ACC112 (cell line): ENCODE data around the gene TUBB3.

Source experiments
- H2AFZ ChIP-seq: fragments of 200-600 bp; sonication (generic); one replicate; pipeline ENCODE4 v1.6.0; 2017; ENCODE audit warnings: antibody characterized with exemption, low read length; ENCODE audit not compliant: unreplicated experiment
- H3K27ac ChIP-seq: fragments of 200-600 bp; sonication (generic); 2 replicates; pipeline ENCODE4 v1.5.1; 2014; ENCODE audit warnings: low read depth, mild to moderate bottlenecking, antibody characterized with exemption, low read length, moderate library complexity
- H3K27me3 ChIP-seq: fragments of 200-600 bp; sonication (generic); 2 replicates; pipeline ENCODE4 v1.6.1; 2014; ENCODE audit warnings: mild to moderate bottlenecking, antibody characterized with exemption, low read length, moderate library complexity, mixed read lengths; ENCODE audit not compliant: insufficient read depth
- H3K36me3 ChIP-seq: fragments of 200-600 bp; sonication (generic); 2 replicates; pipeline ENCODE4 v1.6.1; 2016; ENCODE audit warnings: mild to moderate bottlenecking, antibody characterized with exemption, low read length, moderate library complexity, mixed read lengths; ENCODE audit not compliant: insufficient read depth
- H3K4me1 ChIP-seq: fragments of 200-600 bp; sonication (generic); one replicate; pipeline ENCODE4 v1.6.1; 2016; ENCODE audit warnings: low read length, mixed read lengths; ENCODE audit not compliant: insufficient read depth, unreplicated experiment, control insufficient read depth
- H3K4me3 ChIP-seq: fragments of 200-600 bp; sonication (generic); 2 replicates; pipeline ENCODE4 v1.5.1; 2014; ENCODE audit warnings: mild to moderate bottlenecking, low read depth, low read length
- H3K79me2 ChIP-seq: fragments of 200-600 bp; sonication (generic); one replicate; pipeline ENCODE4 v1.6.0; 2016; ENCODE audit warnings: low read length; ENCODE audit not compliant: control insufficient read depth, unreplicated experiment, insufficient read depth

The TUBB3 gene

DNA sequence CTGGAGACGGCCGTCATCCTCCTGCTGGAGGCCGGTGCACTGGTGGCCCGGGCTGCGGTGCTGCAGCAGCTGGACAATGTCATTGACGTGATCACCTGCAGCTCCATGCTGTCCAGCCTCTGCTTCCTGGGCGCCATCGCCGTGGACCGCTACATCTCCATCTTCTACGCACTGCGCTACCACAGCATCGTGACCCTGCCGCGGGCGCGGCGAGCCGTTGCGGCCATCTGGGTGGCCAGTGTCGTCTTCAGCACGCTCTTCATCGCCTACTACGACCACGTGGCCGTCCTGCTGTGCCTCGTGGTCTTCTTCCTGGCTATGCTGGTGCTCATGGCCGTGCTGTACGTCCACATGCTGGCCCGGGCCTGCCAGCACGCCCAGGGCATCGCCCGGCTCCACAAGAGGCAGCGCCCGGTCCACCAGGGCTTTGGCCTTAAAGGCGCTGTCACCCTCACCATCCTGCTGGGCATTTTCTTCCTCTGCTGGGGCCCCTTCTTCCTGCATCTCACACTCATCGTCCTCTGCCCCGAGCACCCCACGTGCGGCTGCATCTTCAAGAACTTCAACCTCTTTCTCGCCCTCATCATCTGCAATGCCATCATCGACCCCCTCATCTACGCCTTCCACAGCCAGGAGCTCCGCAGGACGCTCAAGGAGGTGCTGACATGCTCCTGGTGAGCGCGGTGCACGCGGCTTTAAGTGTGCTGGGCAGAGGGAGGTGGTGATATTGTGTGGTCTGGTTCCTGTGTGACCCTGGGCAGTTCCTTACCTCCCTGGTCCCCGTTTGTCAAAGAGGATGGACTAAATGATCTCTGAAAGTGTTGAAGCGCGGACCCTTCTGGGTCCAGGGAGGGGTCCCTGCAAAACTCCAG, 3.4 kb upstream of the TUBB3 start:
- Histone ChIP-seq H3K4me1 (peaks cover 43% of the 10 kb centered on the region), H3K27ac (peak overlapping the region; percentile 92), H3K27me3 (no peaks in the 10 kb centered on the region), H3K4me3 (no peak overlapping the region), H2AFZ (no peak overlapping the region), H3K79me2 (peaks cover 20% of the 10 kb centered on the region), H3K36me3 (no peaks in the 10 kb centered on the region)

DNA sequence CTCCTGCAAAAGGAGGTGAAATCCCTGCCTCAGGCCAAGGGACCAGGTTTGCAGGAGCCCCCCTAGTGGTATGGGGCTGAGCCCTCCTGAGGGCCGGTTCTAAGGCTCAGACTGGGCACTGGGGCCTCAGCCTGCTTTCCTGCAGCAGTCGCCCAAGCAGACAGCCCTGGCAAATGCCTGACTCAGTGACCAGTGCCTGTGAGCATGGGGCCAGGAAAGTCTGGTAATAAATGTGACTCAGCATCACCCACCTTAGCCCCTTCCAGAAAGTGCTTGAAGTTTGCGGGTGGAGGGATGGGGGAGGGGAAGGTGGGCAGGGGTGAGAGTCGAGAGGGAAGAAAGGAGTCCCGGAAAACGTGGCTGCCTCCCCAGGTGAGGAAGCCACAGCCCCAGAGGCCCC, 2.4 kb upstream of the TUBB3 start:
- Histone ChIP-seq H3K27ac (peak overlapping the region; percentile 92), H3K27me3 (no peaks in the 10 kb centered on the region), H3K4me1 (peaks cover 50% of the 10 kb centered on the region), H2AFZ (no peak overlapping the region), H3K79me2 (peaks cover 24% of the 10 kb centered on the region), H3K36me3 (no peaks in the 10 kb centered on the region), H3K4me3 (peak overlapping the region; percentile 94; the same call in 1 of the 2 replicates)

DNA sequence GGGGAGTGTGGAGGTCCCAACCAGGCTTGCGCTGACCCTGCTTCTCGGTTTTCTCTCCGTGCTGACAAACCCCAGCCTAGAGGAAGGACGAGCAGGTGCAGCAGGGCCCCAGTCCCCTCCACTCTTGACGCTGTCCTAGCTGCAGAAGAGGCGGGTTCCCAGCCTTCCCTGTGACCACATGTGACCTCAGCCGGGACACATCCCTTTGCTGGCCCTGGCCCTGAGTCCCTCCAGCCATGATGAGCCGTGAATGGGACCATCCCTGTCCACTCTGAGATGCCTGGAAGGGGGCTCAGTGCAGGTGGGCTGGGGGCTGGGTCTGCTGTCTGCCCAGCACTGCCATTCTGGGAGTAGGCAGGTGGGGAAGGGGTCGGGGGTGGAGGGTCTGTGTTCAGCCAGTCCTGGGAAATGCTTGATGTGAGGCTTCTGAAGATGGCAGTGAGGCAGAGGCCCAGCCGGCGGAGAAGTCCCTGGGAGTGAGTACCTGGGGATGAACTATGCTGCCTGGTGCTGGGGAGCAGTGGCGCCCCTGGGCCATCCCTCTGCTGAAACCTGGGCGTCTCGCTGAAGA, 1.9 kb upstream of the TUBB3 start:
- peaks cover 50% of the 10 kb centered on the region for H3K4me1 ChIP-seq
- H3K4me3 ChIP-seq, result peak overlapping the region; percentile 94
- peak overlapping the region; percentile 92 for H3K27ac ChIP-seq

DNA sequence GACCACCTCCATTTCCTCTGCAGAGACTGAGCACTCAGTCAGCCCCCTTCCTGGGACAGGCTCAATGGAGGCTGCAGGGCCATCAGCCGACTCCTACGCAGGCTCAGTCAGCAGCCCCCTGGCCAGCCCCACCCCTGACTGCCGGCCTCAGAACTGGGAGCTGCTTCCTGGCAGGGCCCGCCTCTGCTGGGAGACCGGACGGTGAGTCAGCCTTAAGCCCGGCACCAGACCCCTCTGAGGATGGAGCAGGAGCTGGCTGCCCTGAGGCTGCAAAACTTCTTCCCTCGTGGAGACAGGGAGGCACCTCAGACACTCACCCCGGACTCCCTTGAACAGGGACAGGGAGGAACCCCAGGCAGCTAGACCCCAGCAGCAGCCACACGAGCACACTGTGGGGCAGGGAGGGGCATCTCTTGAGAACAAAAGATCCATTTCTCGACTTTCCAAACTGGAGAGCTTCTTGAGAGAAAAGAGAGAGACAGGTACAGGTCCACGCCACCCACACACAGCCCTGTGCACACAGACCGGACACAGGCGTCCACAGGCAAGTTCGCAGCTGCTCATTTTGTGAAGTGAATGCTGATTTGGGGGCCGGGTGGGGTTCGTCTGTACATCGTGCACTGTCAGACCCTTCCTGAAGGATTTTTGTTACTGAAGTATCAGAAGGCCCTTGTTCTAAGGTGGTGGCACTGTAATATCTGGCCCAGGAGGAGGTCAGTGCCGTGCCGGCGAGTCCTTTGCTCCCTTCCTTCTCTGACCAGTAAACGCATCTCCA, 1.3 kb upstream of the TUBB3 start:
- peak overlapping the region; percentile 92 for H3K27ac ChIP-seq
- peak overlapping the region; percentile 94 for H3K4me3 ChIP-seq
- H3K36me3 ChIP-seq, result no peaks in the 10 kb centered on the region
- H3K79me2 ChIP-seq, result peaks cover 27% of the 10 kb centered on the region
- H3K27me3 ChIP-seq, result no peaks in the 10 kb centered on the region
- H3K4me1 ChIP-seq, result peaks cover 50% of the 10 kb centered on the region
- H2AFZ ChIP-seq, result no peak overlapping the region

More for the DNA sequence above, 1.9 kb upstream of the TUBB3 start:
- peaks cover 27% of the 10 kb centered on the region for H3K79me2 ChIP-seq
- no peaks in the 10 kb centered on the region for H3K36me3 ChIP-seq
- no peak overlapping the region for H2AFZ ChIP-seq
- H3K27me3 ChIP-seq, result no peaks in the 10 kb centered on the region

DNA sequence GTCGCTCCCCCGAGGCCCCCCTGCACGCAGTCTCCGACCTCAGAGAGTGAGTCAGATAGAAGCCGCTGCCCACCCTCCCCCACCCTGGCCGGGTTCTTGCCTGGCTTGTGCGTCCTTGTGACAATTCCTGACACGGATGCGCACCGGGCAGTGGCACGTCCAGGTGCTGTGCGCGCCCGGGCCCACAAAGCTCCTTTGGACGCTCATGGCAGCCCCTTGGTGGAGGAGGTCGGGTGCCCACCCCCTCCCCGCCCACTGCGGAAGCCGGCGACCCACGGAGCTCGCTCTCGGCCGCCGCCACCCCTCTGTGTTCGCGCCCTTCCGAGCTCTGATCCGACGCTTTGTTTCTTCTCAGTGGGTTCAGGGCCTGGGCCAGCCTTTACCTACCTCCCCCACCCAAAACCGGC, 662 bp upstream of the TUBB3 start:
- peak overlapping the region; percentile 94 for H3K4me3 ChIP-seq
- H3K4me1 ChIP-seq, result peaks cover 50% of the 10 kb centered on the region
- H2AFZ ChIP-seq, result peak overlapping the region; percentile 29
- H3K27me3 ChIP-seq, result no peaks in the 10 kb centered on the region
- peaks cover 29% of the 10 kb centered on the region for H3K79me2 ChIP-seq
- peaks cover 1% of the 10 kb centered on the region for H3K36me3 ChIP-seq
- H3K27ac ChIP-seq, result peak overlapping the region; percentile 92

DNA sequence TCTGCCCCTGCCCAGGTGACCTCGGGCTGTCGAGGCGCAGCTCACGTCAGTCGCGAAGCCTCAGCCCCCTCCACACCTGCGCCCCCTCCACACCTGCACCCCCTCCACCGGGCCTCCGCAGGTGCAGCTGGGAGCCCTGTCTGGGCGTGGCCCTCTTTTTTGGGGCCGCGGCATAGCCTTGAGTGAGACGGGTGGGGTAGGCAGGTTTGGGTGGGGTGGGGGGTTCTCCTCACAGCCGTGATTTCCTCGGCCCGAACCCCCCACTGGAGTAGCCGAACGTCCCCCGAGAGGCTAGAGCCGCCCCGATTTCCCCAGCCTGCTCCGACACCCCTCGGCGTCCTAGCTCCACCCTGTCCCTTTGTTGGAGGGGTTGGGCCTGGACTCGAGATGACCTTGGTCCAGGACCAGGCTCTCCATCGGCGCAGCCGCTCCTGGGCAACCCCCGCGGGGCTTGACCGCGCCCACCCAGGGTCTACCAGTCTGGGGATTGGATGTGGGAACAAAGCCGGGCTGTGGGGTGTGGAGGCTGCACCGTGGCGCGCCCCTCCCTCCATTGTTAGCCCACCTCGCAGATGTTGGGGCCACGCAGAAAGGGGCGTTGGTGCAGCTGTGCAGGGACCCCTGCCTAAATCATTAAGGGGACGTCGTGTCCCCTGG, 626 bp downstream of the TUBB3 start:
- Histone ChIP-seq H3K27ac (no peak overlapping the region), H3K4me1 (peaks cover 41% of the 10 kb centered on the region), H3K79me2 (peaks cover 32% of the 10 kb centered on the region), H3K4me3 (peak overlapping the region; percentile 94), H2AFZ (no peak overlapping the region), H3K36me3 (peaks cover 3% of the 10 kb centered on the region), H3K27me3 (no peaks in the 10 kb centered on the region)

DNA sequence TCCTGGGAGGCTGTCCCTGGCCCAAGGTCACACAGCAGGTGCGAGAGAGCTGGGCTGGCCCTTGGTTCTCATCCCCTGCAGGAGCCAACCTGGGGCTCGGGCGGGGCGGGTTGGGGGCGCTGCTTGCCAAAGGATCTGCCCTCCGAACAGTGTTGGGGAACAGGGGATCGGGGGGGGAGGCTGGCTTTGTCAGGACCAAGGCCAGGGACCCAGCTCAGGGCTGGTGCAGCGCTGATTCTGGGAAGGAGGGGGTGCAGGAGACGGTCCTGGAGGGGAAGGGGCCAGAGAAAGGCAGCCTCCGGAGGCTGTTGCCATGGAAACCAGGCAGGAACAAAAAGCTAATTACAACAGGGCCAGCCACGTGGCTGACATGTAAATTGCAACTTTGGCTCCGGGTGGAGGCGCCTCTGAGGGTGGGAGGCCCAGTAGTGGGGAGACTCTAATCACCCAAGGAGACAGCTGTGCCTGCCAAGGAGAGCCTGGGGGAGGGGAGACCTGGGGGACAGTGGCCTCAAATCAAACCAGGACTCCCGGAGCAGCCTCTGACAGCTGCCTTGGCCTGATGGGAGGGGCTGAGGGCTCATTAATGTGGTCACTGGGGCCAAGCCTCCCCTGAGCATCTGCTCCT, 1.3 kb downstream of the TUBB3 start:
- Histone ChIP-seq H3K79me2 (peaks cover 27% of the 10 kb centered on the region), H3K27me3 (no peaks in the 10 kb centered on the region), H3K4me1 (peaks cover 36% of the 10 kb centered on the region), H3K4me3 (peak overlapping the region; percentile 94), H3K27ac (no peak overlapping the region), H2AFZ (no peak overlapping the region), H3K36me3 (peaks cover 7% of the 10 kb centered on the region)

DNA sequence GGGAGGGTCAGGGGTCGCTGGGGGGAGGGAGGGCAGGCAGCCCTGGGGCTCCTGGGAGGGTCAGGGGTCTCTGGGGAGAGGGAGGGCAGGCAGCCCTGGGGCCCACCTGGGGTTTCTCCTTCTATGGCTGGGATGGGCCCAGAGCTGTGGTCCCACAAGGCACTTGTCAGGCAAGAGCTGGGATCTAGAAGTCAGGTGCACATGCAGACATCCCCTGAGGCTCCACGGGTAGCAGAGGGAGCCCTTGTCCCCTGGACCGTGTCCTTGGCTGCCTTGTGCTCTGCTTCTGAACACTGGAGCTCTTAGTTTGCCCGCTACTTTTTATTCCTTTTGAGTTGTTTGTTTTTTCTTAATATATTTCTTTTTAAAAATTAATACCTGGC, 1.8 kb downstream of the TUBB3 start:
- H3K36me3 ChIP-seq, result peaks cover 8% of the 10 kb centered on the region
- peaks cover 26% of the 10 kb centered on the region for H3K79me2 ChIP-seq
- H3K4me1 ChIP-seq, result peaks cover 31% of the 10 kb centered on the region
- H2AFZ ChIP-seq, result no peak overlapping the region
- no peaks in the 10 kb centered on the region for H3K27me3 ChIP-seq
- peak overlapping the region; percentile 94 for H3K4me3 ChIP-seq
- no peak overlapping the region for H3K27ac ChIP-seq

DNA sequence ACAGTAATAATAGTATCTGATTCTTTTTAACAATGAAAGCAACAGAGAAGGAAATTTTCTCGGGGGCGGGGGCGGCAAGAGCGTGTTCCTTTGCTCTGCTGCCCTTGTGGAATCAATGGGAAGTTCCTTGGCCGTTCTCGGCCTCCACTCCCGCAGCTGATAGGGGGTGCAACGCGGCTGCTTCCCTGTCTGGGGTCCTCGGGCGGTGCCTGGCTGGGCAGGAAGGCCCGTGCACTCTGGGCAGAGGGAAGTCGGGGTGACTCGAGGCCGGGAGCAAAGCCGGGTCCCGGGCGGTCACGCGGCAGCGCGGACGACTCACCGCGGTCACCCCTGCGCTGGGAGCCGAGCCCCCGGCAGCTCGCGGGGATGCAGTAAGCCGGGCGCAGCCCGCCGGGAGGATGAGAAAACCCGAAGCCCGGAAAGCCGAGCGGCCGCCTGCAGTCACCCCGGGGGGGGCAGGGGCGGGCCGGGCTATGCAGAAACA, 2.5 kb downstream of the TUBB3 start:
- Histone ChIP-seq H3K27me3 (no peaks in the 10 kb centered on the region), H3K36me3 (peaks cover 8% of the 10 kb centered on the region), H2AFZ (peak overlapping the region; percentile 50), H3K4me1 (peaks cover 24% of the 10 kb centered on the region), H3K4me3 (peak overlapping the region; percentile 94), H3K27ac (no peak overlapping the region), H3K79me2 (peaks cover 26% of the 10 kb centered on the region)
